H9 (cell line): ENCODE measurements around the gene MST1. TPM values are rescaled to one million over a fixed set of nuclear protein-coding genes. Genes with fewer than 3 reads are reported as not detected.

Experiments used
- DNase-seq: peaks from one replicate; pipeline ENCODE4 v3.0.0-alpha.2; 2017
- H2AFZ ChIP-seq: one replicate; pipeline ENCODE4 v1.6.1; 2013; ENCODE audit warnings: mild to moderate bottlenecking, low read length, control low read depth, moderate library complexity
- H2AK5ac ChIP-seq: 2 replicates; pipeline ENCODE4 v1.6.1; 2013; ENCODE audit warnings: low read length, control low read depth, mixed read lengths; ENCODE audit not compliant: insufficient read length
- H2BK120ac ChIP-seq: one replicate; pipeline ENCODE4 v1.6.1; 2013; ENCODE audit warnings: low read depth, mild to moderate bottlenecking, low read length, control low read depth, inconsistent platforms; ENCODE audit not compliant: poor library complexity, severe bottlenecking
- H2BK12ac ChIP-seq: 2 replicates; pipeline ENCODE4 v1.6.1; 2013; ENCODE audit warnings: low read length, control low read depth, mixed read lengths, low read depth; ENCODE audit not compliant: insufficient read length
- H2BK15ac ChIP-seq: 2 replicates; pipeline ENCODE4 v1.6.1; 2013; ENCODE audit warnings: low read depth, low read length, control low read depth
- H2BK20ac ChIP-seq: one replicate; pipeline ENCODE4 v1.6.1; 2013; ENCODE audit warnings: low read depth, mild to moderate bottlenecking, low read length, control low read depth, inconsistent platforms; ENCODE audit not compliant: poor library complexity, severe bottlenecking
- H2BK5ac ChIP-seq: 2 replicates; pipeline ENCODE4 v1.6.1; 2013; ENCODE audit warnings: low read length, control low read depth, mixed read lengths; ENCODE audit not compliant: insufficient read length
- H3K14ac ChIP-seq: 2 replicates; pipeline ENCODE4 v1.6.1; 2013; ENCODE audit warnings: low read length, control low read depth; ENCODE audit not compliant: insufficient read depth
- H3K18ac ChIP-seq: 2 replicates; pipeline ENCODE4 v1.6.1; 2013; ENCODE audit warnings: low read depth, mild to moderate bottlenecking, mixed read lengths, low read length, control low read depth; ENCODE audit not compliant: insufficient read length
- H3K23ac ChIP-seq: 2 replicates; pipeline ENCODE4 v1.6.1; 2013; ENCODE audit warnings: low read length, control low read depth, mixed read lengths, low read depth; ENCODE audit not compliant: insufficient read length
- H3K23me2 ChIP-seq: 2 replicates; pipeline ENCODE4 v1.6.1; 2013; ENCODE audit warnings: low read depth, mild to moderate bottlenecking, mixed read lengths, low read length, control low read depth; ENCODE audit not compliant: insufficient read length, poor library complexity, severe bottlenecking
- H3K27ac ChIP-seq: 2 replicates; pipeline ENCODE4 v1.5.1; 2013; ENCODE audit warnings: low read length, control low read depth, mixed read lengths, low read depth; ENCODE audit not compliant: insufficient read length
- H3K27me3 ChIP-seq: 2 replicates; pipeline ENCODE4 v1.6.1; 2013; ENCODE audit warnings: low read length, control low read depth, inconsistent platforms; ENCODE audit not compliant: insufficient read depth
- H3K4ac ChIP-seq: 2 replicates; pipeline ENCODE4 v1.6.1; 2013; ENCODE audit warnings: low read depth, mild to moderate bottlenecking, control low read depth, inconsistent platforms, low read length, moderate library complexity
- H3K4me1 ChIP-seq: 2 replicates; pipeline ENCODE4 v1.6.1; 2013; ENCODE audit warnings: low read length, control low read depth, inconsistent platforms; ENCODE audit not compliant: insufficient read depth
- H3K4me2 ChIP-seq: 2 replicates; pipeline ENCODE4 v1.6.1; 2013; ENCODE audit warnings: low read length, control low read depth, mixed read lengths; ENCODE audit not compliant: insufficient read length, insufficient read depth
- H3K56ac ChIP-seq: 2 replicates; pipeline ENCODE4 v1.6.1; 2013; ENCODE audit warnings: low read depth, mild to moderate bottlenecking, mixed read lengths, low read length, control low read depth; ENCODE audit not compliant: insufficient read length
- H3K79me1 ChIP-seq: 2 replicates; pipeline ENCODE4 v1.6.1; 2013; ENCODE audit warnings: low read depth, mild to moderate bottlenecking, moderate library complexity, low read length, control low read depth, inconsistent platforms; ENCODE audit not compliant: insufficient read depth, poor library complexity, severe bottlenecking
- H3K79me2 ChIP-seq: 2 replicates; pipeline ENCODE4 v1.6.1; 2013; ENCODE audit warnings: low read length, control low read depth, inconsistent platforms; ENCODE audit not compliant: insufficient read depth
- H3K9ac ChIP-seq: 2 replicates; pipeline ENCODE4 v1.6.1; 2013; ENCODE audit warnings: low read length, control low read depth, mixed read lengths; ENCODE audit not compliant: insufficient read length; ENCODE audit errors: extremely low read depth
- H3K9me3 ChIP-seq: one replicate; pipeline ENCODE4 v1.6.1; 2013; ENCODE audit warnings: low read depth, low read length, inconsistent platforms; ENCODE audit not compliant: control insufficient read depth
- H3T11ph ChIP-seq: one replicate; pipeline ENCODE4 v1.6.1; 2013; ENCODE audit warnings: mild to moderate bottlenecking, low read length, control low read depth, inconsistent platforms
- H4K20me1 ChIP-seq: one replicate; pipeline ENCODE4 v1.6.1; 2013; ENCODE audit not compliant: control insufficient read depth, insufficient read length, insufficient read depth
- H4K5ac ChIP-seq: 2 replicates; pipeline ENCODE4 v1.6.1; 2013; ENCODE audit warnings: low read depth, mild to moderate bottlenecking, mixed read lengths, low read length, control low read depth; ENCODE audit not compliant: insufficient read length
- H4K8ac ChIP-seq: replicated peaks from 2 replicates; pipeline ENCODE4 v1.6.1; 2013; ENCODE audit warnings: low read length, control low read depth, mixed read lengths, low read depth; ENCODE audit not compliant: insufficient read length
- H4K91ac ChIP-seq: 2 replicates; pipeline ENCODE4 v1.6.1; 2013; ENCODE audit warnings: low read depth, mild to moderate bottlenecking, moderate library complexity, mixed read lengths, low read length, control low read depth; ENCODE audit not compliant: insufficient read length
- H3K27ac Mint-ChIP-seq, 3 experiments: 2 replicates in 2 of 3; 3 replicates in 1 of 3; pipeline ENCODE4 v1.8.0; 2020 to 2021; ENCODE audit warnings: mixed read lengths in 3 of 3, mild to moderate bottlenecking in 1 of 3, moderate library complexity in 1 of 3
- H3K27me3 Mint-ChIP-seq: 2 replicates; pipeline ENCODE4 v1.8.0; 2021; ENCODE audit warnings: low read depth, mild to moderate bottlenecking, moderate library complexity, mixed read lengths
- H3K36me3 Mint-ChIP-seq, 3 experiments: 2 replicates in 2 of 3; 3 replicates in 1 of 3; pipeline ENCODE4 v1.8.0; 2020 to 2021; ENCODE audit warnings: low read depth in 3 of 3, mixed read lengths in 3 of 3; ENCODE audit not compliant: insufficient read depth in 1 of 3
- H3K4me1 Mint-ChIP-seq, 2 experiments: 2 replicates each; pipeline ENCODE4 v1.8.0; 2020; ENCODE audit warnings: mixed read lengths in 2 of 2
- H3K4me3 Mint-ChIP-seq, 2 experiments: 2 replicates in 1 of 2; 3 replicates in 1 of 2; pipeline ENCODE4 v1.8.0; 2020 to 2021; ENCODE audit warnings: mild to moderate bottlenecking in 2 of 2, mixed read lengths in 2 of 2, moderate library complexity in 1 of 2
- H3K9me3 Mint-ChIP-seq, 2 experiments: 2 replicates in 1 of 2; 3 replicates in 1 of 2; pipeline ENCODE4 v1.8.0; 2020; ENCODE audit warnings: mild to moderate bottlenecking in 2 of 2, mixed read lengths in 2 of 2, moderate library complexity in 1 of 2
- WGBS: extraction: QIAGEN DNeasy Blood & Tissue Kit; methylation state at CpG from one replicate; pipeline ENCODE4 v1.1.7; 2013; ENCODE audit warnings: missing lambda C conversion rate, low lambda C conversion rate, mixed read lengths; ENCODE audit not compliant: insufficient read length; ENCODE audit errors: extremely low coverage; 5-methylcytosine and 5-hydroxymethylcytosine counted together
- total RNA-seq: library from RNA; stranded (reverse); gene quantifications from 2 replicates; pipeline ENCODE4 v1.2.1, GENCODE V29; 2021
- TF ChIP-seq, protein P1 (sequence below): fragments of 200-600 bp; sonication (generic); conservative IDR thresholded peaks from 3 replicates; pipeline ENCODE4 v1.8.0; 2021; ENCODE audit warnings: antibody characterized with exemption, mild to moderate bottlenecking

MST1 gene
- total RNA-seq, 1 experiment from 2014 or later: 8.9 TPM

DNA sequence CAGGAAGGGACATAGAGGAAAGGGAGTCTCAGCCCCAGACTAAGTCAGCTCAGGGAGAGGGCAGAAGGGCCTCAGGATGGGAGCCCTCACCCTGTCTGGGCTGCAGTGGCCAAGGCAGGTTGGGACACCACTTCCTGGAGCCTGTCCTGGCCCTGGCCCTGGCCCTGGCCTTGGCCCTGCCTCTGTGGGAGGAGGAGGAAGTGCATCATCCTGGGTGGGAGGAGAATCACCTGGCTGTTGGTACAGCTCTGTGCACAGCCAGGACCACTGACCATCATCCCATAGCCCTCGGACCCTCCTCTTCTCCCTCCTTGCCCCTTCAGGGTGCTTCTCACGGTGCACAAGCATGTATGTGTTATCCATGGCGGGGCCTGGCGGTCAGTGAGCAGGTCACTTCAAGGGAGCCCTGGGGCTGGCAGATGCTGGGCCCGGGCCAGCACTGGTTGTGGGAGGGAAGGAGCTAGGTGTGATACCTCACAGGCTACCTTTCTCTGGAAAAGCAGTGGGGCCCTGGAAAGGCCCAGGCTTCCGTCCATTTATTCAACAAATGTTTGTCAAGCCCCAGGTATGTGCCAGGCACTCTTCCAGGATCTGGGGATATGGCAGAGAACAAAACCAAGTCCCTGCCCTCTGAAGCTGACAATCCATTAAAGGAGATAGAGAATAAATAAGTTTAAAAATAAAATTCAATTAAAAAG lies 23.3 kb downstream of the MST1 start:
- TF ChIP-seq, protein P1, sequence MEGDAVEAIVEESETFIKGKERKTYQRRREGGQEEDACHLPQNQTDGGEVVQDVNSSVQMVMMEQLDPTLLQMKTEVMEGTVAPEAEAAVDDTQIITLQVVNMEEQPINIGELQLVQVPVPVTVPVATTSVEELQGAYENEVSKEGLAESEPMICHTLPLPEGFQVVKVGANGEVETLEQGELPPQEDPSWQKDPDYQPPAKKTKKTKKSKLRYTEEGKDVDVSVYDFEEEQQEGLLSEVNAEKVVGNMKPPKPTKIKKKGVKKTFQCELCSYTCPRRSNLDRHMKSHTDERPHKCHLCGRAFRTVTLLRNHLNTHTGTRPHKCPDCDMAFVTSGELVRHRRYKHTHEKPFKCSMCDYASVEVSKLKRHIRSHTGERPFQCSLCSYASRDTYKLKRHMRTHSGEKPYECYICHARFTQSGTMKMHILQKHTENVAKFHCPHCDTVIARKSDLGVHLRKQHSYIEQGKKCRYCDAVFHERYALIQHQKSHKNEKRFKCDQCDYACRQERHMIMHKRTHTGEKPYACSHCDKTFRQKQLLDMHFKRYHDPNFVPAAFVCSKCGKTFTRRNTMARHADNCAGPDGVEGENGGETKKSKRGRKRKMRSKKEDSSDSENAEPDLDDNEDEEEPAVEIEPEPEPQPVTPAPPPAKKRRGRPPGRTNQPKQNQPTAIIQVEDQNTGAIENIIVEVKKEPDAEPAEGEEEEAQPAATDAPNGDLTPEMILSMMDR: no peak
- Mint-ChIP-seq H3K27ac (no peak overlapping the region), H3K4me1 (peaks cover 19 to 23% of the 10 kb centered on the region in 2 experiments), H3K4me3 (no peak overlapping the region), H3K9me3 (no peaks in the 10 kb centered on the region), H3K36me3 (no peaks in the 10 kb centered on the region), H3K27me3 (no peaks in the 10 kb centered on the region; the same call in 1 of the 2 replicates)
- Histone ChIP-seq H3K4me2 (no peak overlapping the region), H4K91ac (no peak overlapping the region), H2BK5ac (no peak overlapping the region), H3K27me3 (no peaks in the 10 kb centered on the region), H3K18ac (no peak overlapping the region), H4K8ac (no peak overlapping the region), H3K23ac (no peak overlapping the region), H2AK5ac (no peak overlapping the region), H2BK20ac (no peak overlapping the region), H2BK12ac (no peak overlapping the region), H3K9ac (no peak overlapping the region), H3K14ac (no peak overlapping the region), H3K4me1 (no peaks in the 10 kb centered on the region; the same call in 1 of the 2 replicates), H3K56ac (no peak overlapping the region), H3K23me2 (no peaks in the 10 kb centered on the region), H2AFZ (no peak overlapping the region), H4K20me1 (no peaks in the 10 kb centered on the region), H3K9me3 (no peaks in the 10 kb centered on the region), H3K4ac (no peak overlapping the region), H2BK15ac (no peak overlapping the region), H3K79me1 (no peaks in the 10 kb centered on the region), H4K5ac (no peak overlapping the region), H2BK120ac (no peak overlapping the region), H3T11ph (no peak overlapping the region), H3K79me2 (no peaks in the 10 kb centered on the region), H3K27ac (no peak overlapping the region)
- no peak for DNase-seq
- WGBS: no CpG with 5 or more reads among the region's 6 CpGs
